WERI-Rb-1 (cell line): ENCODE measurements around the gene ACOT8.

Experiments
- DNase-seq: peaks from one replicate; pipeline ENCODE4 v3.0.0-alpha.2; 2020
- H3K27ac ChIP-seq: fragments of 250-450 bp; sonication (Bioruptor Pico); 2 replicates; pipeline ENCODE4 v1.5.1; 2020; ENCODE audit warnings: mild to moderate bottlenecking, moderate library complexity
- H3K27me3 ChIP-seq: fragments of 250-450 bp; sonication (Bioruptor Pico); 2 replicates; pipeline ENCODE4 v1.5.1; 2021; ENCODE audit warnings: mild to moderate bottlenecking, low read depth, moderate library complexity; ENCODE audit not compliant: insufficient read depth, severe bottlenecking
- H3K36me3 ChIP-seq: fragments of 250-450 bp; sonication (Bioruptor Pico); 2 replicates; pipeline ENCODE4 v1.5.1; 2020; ENCODE audit warnings: mild to moderate bottlenecking, moderate library complexity
- H3K4me3 ChIP-seq: 2 replicates; pipeline ENCODE4 v1.5.1; 2011; ENCODE audit warnings: low read depth, mild to moderate bottlenecking, control low read depth, low read length
- H3K9me3 ChIP-seq: fragments of 250-450 bp; sonication (Bioruptor Pico); 2 replicates; pipeline ENCODE4 v1.5.1; 2021; ENCODE audit warnings: mild to moderate bottlenecking, moderate library complexity; ENCODE audit not compliant: severe bottlenecking
- TF ChIP-seq, protein P1 (sequence below): IDR thresholded peaks from 2 replicates; pipeline ENCODE4 v1.5.1; 2011; ENCODE audit warnings: low read depth, mild to moderate bottlenecking, control low read depth, inconsistent platforms, low read length

ACOT8 gene

DNA sequence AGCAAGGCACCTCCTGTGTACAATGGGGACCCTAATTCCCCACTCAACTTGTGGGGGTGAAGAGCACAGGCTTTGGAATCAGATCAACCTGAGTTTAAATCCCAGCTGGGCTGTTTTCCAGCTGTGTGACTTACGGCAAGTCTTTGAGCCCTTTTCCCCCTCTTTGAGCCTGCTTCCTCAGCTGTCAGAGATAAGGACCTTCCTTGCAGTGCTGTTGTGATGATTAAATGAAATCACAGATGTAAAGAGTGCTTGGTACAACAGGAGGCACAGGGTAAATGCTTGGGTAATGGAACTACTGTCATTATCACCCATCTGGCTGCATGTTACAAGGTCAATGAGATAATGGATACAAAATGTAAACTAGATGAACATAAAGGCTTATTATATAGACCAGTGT is 20.4 kb downstream of the ACOT8 start:
- H3K27ac ChIP-seq: no peak overlapping the region
- H3K27me3 ChIP-seq: no peaks in the 10 kb centered on the region
- TF ChIP-seq, protein P1, sequence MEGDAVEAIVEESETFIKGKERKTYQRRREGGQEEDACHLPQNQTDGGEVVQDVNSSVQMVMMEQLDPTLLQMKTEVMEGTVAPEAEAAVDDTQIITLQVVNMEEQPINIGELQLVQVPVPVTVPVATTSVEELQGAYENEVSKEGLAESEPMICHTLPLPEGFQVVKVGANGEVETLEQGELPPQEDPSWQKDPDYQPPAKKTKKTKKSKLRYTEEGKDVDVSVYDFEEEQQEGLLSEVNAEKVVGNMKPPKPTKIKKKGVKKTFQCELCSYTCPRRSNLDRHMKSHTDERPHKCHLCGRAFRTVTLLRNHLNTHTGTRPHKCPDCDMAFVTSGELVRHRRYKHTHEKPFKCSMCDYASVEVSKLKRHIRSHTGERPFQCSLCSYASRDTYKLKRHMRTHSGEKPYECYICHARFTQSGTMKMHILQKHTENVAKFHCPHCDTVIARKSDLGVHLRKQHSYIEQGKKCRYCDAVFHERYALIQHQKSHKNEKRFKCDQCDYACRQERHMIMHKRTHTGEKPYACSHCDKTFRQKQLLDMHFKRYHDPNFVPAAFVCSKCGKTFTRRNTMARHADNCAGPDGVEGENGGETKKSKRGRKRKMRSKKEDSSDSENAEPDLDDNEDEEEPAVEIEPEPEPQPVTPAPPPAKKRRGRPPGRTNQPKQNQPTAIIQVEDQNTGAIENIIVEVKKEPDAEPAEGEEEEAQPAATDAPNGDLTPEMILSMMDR: no peak
- no peak for DNase-seq
- peaks cover 16% of the 10 kb centered on the region; the same call in 1 of the 2 replicates for H3K36me3 ChIP-seq
- H3K4me3 ChIP-seq: no peak overlapping the region
- H3K9me3 ChIP-seq: no peaks in the 10 kb centered on the region

DNA sequence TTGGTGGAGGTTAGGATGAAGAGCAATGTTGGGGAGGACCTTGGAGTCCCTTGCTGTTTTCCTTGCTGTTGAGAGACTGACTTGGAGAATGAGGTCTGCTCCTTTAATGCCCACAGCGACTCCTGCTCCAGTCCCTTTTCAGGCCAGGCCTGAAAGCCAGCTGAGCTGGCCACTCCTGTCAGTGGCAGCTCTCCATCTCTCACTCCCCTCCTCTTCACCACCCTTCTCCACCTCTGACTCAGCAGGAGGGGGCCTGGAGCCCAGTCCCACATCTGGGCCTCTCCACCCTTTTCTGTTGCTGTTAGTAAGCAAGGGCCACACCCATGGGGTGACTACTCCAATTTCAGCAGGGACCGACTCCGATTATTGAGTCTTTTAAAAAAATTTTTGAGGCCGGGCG is 21.4 kb downstream of the ACOT8 start:
- Histone ChIP-seq H3K9me3 (no peaks in the 10 kb centered on the region), H3K4me3 (no peak overlapping the region), H3K36me3 (peaks cover 8% of the 10 kb centered on the region; the same call in 1 of the 2 replicates), H3K27me3 (no peaks in the 10 kb centered on the region), H3K27ac (no peak overlapping the region)
- no peak for DNase-seq
- TF ChIP-seq, protein P1: no peak

- Histone ChIP-seq H3K9me3 (no peaks in the 10 kb centered on the region), H3K4me3 (no peak overlapping the region), H3K27ac (no peak overlapping the region), H3K27me3 (no peaks in the 10 kb centered on the region), H3K36me3 (peaks cover 8% of the 10 kb centered on the region; the same call in 1 of the 2 replicates)
- DNase-seq: no peak
- TF ChIP-seq, protein P1: no peak
Observed at GRCh38 chr20:45835329-45835765, 21.8 kb downstream of the ACOT8 start.

- no peaks in the 10 kb centered on the region for H3K27me3 ChIP-seq
- no peaks in the 10 kb centered on the region for H3K9me3 ChIP-seq
- no peak overlapping the region for H3K27ac ChIP-seq
- H3K4me3 ChIP-seq: peak overlapping the region; percentile 67; the same call in 1 of the 2 replicates
- DNase-seq: no peak
- peaks cover 8% of the 10 kb centered on the region; the same call in 1 of the 2 replicates for H3K36me3 ChIP-seq
- TF ChIP-seq, protein P1: no peak
Observed at GRCh38 chr20:45834797-45835161, 22.4 kb downstream of the ACOT8 start.

- no peaks in the 10 kb centered on the region for H3K27me3 ChIP-seq
- H3K27ac ChIP-seq: peak overlapping the region; percentile 56
- peak overlapping the region; percentile 67 for H3K4me3 ChIP-seq
- peaks cover 8% of the 10 kb centered on the region; the same call in 1 of the 2 replicates for H3K36me3 ChIP-seq
- no peaks in the 10 kb centered on the region for H3K9me3 ChIP-seq
- TF ChIP-seq, protein P1: no peak
- DNase-seq: peak; percentile 80
Observed at GRCh38 chr20:45833883-45834796, 23.1 kb downstream of the ACOT8 start.
